CD1c-positive myeloid dendritic cell (primary cell): ENCODE results near the gene DCC.

ENCODE experiments used
- DNase-seq: peaks from one replicate; pipeline ENCODE4 v3.0.0-alpha.2; 2016; ENCODE audit errors: extremely low spot score

DCC gene

GRCh38 chr18:52602820-52603219 lies 262.8 kb downstream of the DCC start:
- no peak for DNase-seq

DNA sequence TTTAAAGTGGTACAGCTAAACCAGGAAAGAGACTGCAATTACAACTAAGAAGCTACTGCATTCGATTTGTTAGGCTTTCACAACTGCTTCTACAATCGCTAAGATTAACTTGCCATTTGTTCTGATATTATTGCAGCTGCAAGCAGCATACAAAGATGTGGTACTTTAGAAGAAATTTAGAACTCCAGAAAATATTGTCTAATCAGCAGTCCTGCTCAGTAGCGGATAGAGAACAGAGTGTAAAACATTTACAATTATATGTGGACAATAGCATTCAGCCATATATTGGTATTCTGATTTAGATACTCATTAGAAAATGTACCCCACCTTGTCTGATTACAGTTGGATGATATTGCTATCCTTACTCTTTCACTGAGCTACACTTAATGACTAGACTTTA lies 265.3 kb downstream of the DCC start:
- no peak for DNase-seq

- no peak for DNase-seq
These were observed 268.0 kb downstream of the DCC start for GRCh38 chr18:52607985-52608384.

- DNase-seq = no peak
These were observed 270.6 kb downstream of the DCC start for GRCh38 chr18:52610451-52611115.

GRCh38 chr18:52612406-52612805 lies 272.4 kb downstream of the DCC start:
- no peak for DNase-seq

GRCh38 chr18:52615321-52615720 lies 275.3 kb downstream of the DCC start:
- no peak for DNase-seq

DNA sequence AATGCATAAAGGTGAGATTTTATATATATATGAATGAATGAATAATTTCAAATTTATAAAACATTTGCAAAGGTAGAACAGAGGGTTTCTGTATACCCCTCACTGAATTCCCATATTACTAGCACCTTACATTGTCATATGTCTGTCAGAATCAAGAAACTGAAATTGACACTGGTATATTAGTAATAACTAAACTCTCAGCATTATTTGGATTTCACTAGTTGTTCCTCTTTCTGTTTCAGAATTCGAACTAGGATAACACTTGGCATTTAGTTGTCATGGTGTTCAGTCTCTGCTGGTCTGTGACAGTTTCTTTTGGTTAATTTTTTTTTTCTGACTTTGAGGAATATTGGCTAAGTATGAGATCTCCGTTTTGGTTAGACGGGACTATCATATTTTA lies 275.9 kb downstream of the DCC start:
- DNase-seq = no peak

- no peak for DNase-seq
These were observed 277.9 kb downstream of the DCC start for GRCh38 chr18:52617931-52618330.

GRCh38 chr18:52620926-52621439 lies 281.0 kb downstream of the DCC start:
- DNase-seq = no peak

- DNase-seq = no peak
These were observed 284.7 kb downstream of the DCC start for GRCh38 chr18:52624702-52625101.

DNA sequence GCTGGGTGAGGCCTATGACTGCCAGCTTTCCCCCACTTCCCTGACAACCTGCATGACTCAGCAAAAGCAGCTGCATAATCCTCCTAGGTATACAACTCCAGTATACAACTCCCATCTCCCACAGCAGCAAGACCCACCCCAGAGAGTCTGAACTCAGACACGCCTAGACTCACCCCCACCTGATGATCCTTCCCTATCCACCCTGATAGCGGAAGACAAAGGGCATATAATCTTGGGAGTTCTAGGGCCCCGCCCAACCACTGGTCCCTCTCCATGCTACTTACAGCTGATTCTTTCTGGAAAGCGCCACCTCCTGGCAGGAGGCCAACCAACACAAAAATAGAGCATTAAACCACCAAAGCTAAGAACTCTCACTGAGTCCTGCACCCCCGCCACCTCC lies 296.5 kb downstream of the DCC start:
- DNase-seq = no peak

DNA sequence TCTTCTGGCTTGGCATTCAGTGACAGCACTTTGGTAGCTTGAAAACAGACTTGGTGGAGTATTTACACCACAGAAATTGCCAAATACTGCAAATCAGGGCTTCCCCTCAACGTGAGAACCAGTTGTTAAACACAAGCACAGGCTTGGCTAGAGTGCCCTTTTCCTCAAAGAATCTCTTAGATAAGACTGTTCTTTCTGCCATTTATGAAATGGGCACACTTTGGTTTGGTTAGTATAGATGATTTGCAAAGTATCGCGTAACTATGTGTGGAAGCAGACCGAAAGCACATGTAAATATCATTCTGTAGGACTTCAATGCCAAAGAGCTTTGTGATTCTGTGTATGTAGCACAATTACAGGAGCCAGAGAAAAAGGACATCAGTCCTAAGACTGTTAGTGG lies 308.2 kb downstream of the DCC start:
- DNase-seq = no peak

DNA sequence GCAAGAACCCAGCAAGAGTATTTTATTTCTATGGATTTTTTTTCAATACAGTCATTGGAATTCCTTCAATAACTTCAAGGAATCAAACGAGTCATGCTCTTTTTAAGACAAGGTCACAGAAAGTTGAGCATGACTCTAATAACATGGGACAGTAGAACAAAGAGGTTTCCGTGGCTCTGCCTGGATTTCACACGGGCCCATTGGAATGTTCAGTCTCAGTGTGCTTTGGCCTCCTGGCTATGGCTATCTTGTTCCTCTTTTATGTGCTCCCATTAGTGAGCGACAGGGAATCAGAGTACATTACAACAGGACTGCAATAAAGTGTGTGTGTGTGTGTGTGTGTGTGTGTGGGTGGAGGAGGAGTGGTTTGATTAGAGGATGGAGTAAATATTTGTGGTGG lies 312.4 kb downstream of the DCC start:
- DNase-seq = no peak

DNA sequence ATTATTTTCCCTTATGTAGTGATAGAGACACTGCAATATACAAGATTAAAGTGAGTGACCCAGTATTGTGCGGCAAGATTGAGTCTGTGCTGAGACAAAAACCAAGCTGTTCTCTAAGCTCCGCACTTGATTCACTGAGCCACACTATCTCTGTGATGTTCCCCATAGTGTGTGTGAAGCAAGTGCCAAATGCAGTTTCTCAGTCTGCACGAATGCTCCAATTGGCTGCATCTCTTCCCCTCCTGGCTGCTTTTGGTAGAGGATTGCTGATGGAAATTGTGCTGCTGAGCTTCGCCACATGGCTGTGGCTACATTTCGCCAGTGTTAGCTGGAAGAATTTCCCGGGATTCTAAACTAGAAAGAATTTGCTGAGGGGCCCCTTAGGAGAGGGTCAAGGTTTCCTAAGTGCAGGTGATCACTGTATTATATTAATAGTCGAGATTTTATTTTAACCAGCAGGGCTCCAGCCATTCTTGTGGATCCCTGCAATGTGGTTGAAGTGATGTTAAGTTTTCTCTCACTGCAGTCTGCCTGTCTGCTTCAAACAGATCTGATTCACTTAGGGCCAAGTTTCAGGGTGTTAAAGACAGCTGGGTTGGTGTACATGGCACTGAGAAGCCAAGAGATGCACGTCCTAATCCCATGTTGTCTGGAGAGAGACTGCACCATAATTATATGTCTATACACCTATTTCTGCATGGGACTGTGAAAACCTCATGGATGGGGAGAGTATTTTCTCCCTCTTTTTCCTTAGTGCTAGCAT lies 317.2 kb downstream of the DCC start:
- no peak for DNase-seq

DNA sequence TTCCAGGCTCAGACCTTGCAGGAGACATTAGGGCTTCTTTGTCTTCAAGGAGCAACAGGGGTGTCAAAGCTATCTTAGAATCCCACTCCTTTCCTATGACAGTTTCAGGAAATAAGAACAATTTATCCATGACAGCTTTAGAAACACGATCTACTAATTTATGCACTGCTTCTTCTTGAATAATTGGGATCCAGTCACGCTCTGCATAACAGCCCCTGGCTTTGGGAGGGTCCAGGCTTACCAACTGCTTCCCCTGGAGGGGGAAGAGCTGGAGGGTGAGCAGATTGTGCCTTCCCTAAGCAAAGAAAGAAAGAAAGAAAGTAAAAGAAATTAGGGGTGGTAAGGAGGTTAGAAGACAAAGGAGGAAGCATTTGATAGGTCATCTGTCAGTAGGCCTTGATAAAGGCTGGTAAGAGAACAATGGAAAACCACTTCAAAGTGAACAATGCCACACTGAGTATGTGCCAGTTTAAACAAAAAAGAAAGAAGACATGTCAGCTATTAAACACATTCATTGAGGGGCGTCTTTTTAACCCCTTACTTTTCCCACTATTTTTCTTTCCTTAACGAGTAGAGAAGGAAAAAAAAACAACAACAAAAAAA lies 327.6 kb downstream of the DCC start:
- DNase-seq = no peak

DNA sequence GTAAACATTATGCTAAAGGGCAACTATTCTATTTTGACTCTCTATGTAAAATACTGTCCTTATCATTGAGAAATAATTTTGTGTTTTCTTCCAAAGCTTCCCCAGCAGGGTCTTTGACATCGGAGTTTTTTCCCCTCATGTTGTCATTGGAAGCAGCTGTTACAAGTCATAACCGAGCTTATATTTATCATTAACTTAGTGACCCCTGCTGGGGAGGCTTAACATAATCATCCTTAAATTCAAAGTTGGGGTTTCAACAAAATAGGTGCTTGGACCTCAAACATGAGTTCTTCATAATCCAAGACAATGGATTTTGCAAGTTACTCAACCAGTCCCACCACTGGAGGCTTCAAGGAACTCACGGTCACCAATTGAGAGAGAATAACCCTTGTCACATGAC lies 330.9 kb downstream of the DCC start:
- no peak for DNase-seq

GRCh38 chr18:52678034-52678433 lies 338.0 kb downstream of the DCC start:
- no peak for DNase-seq

- no peak for DNase-seq
These were observed 338.6 kb downstream of the DCC start for GRCh38 chr18:52678551-52678950.

GRCh38 chr18:52679354-52679753 lies 339.4 kb downstream of the DCC start:
- DNase-seq = no peak

DNA sequence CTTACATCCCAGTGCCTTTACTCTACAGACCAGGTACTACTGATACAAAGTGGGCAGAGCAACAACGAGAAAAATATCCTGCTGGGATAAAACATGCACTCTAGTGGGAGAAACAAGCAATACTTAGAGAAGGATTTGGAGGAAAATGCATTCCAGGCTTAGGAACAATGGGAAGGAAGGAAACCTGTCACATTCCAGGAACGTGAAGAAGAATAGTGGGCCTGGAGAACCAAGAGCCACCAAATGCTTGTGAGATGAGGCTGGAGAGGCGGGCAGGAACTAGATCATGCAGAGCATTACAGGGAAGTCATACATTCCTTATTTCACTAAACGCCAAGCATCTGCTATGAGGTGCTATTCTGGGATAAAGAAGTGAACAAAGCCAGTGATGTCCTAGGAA lies 342.3 kb downstream of the DCC start:
- DNase-seq = no peak

DNA sequence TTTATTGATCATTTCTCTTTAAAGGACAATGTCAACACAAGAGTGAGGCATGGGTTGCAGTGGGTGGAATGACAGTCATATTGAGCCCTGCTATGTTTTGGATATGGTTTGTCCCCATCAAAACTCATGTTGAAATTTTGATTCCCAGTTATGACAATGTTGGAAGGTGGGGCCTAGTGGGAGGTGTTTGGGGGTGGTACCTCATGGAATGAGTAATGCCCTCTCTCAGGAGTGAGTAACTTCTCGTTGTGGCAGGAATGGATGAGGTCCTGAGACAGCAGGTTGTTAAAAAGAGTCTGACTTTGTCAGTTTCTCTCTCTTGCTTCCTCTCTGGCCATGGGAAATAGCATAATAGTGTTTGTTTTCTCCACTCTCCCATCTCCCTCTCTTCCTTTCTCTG lies 345.3 kb downstream of the DCC start:
- DNase-seq = no peak

DNA sequence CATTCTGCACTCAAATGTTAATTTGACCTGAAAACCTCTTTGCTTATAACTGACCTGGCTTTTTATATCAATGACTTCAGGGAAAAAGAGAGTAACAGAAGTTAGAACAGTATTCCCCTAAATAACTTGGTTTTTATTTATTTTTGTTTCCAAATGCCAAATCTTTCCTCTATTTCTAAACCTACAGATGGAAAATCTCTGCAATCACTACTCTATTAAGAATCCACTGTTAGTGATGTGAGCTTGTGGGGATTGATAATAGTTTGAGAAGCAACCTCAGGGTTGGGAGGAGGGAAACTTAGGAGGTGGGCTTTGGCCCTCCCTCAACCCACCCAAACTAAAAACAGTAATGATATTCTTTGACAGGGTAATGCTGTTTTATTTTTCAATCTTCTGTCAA lies 351.8 kb downstream of the DCC start:
- DNase-seq = no peak

- DNase-seq = no peak
These were observed 354.8 kb downstream of the DCC start for GRCh38 chr18:52694804-52695203.
